Measurements from ENCODE around the gene WDR59.

DNA sequence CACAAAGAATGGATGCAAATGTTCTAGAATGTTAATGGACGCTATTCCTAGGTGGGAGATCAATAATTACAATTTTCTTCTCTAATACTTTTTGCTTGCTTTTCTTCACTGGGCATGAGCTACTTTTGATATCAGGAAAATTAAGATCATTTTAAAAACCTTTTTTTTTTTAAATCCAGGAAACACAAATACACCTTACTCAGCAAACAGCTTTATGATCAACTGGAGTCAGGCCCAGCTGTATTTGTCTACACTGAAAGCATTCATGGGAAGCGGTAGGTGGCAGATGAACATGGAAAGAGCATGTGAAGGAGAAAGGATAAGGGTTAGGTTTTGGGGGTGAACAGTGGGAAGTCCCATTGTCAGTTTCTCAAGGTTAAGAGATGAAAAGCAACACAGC lies 97.8 kb downstream of the WDR59 start:
- TF ChIP-seq, protein P1, sequence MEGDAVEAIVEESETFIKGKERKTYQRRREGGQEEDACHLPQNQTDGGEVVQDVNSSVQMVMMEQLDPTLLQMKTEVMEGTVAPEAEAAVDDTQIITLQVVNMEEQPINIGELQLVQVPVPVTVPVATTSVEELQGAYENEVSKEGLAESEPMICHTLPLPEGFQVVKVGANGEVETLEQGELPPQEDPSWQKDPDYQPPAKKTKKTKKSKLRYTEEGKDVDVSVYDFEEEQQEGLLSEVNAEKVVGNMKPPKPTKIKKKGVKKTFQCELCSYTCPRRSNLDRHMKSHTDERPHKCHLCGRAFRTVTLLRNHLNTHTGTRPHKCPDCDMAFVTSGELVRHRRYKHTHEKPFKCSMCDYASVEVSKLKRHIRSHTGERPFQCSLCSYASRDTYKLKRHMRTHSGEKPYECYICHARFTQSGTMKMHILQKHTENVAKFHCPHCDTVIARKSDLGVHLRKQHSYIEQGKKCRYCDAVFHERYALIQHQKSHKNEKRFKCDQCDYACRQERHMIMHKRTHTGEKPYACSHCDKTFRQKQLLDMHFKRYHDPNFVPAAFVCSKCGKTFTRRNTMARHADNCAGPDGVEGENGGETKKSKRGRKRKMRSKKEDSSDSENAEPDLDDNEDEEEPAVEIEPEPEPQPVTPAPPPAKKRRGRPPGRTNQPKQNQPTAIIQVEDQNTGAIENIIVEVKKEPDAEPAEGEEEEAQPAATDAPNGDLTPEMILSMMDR (IDR thresholded peaks at IDR 0.05), result no peak
- TF ChIP-seq EZH2 (IDR thresholded peaks at IDR 0.05; ENCODE audit: borderline replicate concordance, insufficient read depth, low read depth, low read length, poor library complexity, severe bottlenecking), result no peak
